GM13977 (cell line): Measurements from ENCODE around the gene SARNP.
"Not testable (repeated sequence)": the region's sequence is repeated elsewhere in the genome, so short reads cannot be mapped to it uniquely, and the experiment has no call there.

Source experiments
- DNase-seq: peaks from one replicate; pipeline ENCODE4 v3.0.0; 2012; ENCODE audit warnings: low spot score
- in situ Hi-C: fragments of 300-500 bp; cut with MboI; formaldehyde crosslinking; loops from one replicate; pipeline ENCODE4 v1.12.0; 2022; ENCODE audit warnings: low sequenced_read_pairs, low pct_unique_long_range_greater_than_20kb, mixed read lengths, inconsistent platforms; ENCODE audit not compliant: unreplicated experiment
- TF ChIP-seq, protein P1 (sequence below): IDR thresholded peaks from 2 replicates; pipeline ENCODE4 v1.5.1; 2012; ENCODE audit warnings: mild to moderate bottlenecking, control low read depth; ENCODE audit not compliant: insufficient read depth; ENCODE audit errors: extremely low read depth, missing control alignments

Gene SARNP

DNA sequence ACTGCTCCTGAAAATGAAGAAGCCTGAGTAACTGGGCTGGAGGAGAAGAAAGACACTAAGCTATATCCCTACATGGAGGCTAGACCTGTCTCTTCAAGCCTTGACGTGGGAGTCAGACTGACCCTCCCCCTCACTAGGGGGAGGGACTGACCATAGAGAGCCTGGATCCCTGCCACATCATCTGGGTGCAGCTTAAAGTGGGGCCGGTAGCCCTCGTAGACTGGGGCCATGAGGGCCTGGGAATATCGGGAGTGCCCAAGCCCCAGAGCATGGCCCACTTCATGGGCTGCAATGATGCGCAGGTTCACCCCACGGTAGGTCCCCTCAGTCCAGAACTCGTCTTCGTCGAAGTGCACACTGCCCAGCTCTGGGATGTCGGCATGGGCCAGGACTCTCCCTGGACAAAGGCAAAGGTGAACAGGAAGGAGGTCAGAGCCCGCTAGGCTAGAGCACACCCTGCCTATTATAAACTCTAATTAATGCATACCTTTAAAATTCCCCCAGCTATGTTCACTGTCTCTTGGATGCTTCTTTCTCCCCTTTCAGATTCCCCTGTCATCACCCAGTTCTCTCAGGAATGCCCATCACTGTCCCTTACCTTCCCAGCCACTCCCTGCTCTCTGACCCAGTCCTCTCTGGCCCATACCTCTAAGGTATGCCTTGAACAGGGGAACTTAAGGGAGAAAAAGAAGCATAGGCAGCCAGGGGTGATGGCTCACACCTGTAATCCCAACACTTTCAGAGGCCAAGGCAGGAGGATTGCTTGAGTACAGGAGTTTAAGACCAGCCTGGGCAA is 22.0 kb upstream of the SARNP start:
- no peak for DNase-seq
- TF ChIP-seq, protein P1, sequence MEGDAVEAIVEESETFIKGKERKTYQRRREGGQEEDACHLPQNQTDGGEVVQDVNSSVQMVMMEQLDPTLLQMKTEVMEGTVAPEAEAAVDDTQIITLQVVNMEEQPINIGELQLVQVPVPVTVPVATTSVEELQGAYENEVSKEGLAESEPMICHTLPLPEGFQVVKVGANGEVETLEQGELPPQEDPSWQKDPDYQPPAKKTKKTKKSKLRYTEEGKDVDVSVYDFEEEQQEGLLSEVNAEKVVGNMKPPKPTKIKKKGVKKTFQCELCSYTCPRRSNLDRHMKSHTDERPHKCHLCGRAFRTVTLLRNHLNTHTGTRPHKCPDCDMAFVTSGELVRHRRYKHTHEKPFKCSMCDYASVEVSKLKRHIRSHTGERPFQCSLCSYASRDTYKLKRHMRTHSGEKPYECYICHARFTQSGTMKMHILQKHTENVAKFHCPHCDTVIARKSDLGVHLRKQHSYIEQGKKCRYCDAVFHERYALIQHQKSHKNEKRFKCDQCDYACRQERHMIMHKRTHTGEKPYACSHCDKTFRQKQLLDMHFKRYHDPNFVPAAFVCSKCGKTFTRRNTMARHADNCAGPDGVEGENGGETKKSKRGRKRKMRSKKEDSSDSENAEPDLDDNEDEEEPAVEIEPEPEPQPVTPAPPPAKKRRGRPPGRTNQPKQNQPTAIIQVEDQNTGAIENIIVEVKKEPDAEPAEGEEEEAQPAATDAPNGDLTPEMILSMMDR: no peak
- in situ Hi-C loops: no loop called here

DNA sequence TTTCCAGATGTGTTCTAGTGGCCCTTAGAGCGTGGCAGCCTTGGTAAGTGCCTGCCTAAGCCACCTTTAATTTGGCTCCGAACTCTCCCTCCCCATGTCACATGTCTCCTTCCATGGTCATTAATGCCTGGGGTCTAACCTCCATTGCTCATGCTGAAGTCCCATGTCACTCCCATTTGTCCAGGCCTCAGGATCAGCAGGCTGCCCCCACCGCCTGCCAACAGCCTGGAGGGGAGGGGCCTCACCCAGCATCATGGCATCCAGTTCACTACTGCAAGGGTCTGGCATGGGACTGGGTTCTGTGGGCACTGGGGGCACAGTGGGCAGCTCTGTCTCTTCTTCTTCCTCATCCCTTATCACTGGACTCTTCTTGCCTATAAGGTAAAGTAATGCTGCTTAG is 20.8 kb upstream of the SARNP start:
- no peak for DNase-seq
- TF ChIP-seq, protein P1: no peak
- in situ Hi-C loops: no loop called here

DNA sequence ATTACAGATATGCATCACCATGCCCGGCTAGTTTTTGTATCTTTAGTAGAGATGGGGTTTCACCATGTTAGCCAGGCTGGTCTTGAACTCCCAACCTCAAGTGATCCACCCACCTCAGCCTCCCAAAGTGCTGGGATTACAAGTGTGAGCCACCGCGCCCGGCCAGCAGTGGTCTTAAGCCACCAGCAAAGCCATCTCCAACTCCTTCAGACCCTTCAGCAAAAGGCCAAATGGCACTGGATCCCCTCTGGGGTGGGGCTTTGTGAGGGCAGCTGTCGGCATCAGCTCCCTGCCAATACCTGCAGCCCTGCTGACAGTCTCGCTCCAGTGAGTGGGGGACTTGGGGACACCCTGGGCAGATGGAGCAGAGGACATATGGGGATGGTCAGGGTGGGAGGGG is 16.9 kb upstream of the SARNP start:
- in situ Hi-C loops, DNase-seq: not testable (repeated sequence)

DNA sequence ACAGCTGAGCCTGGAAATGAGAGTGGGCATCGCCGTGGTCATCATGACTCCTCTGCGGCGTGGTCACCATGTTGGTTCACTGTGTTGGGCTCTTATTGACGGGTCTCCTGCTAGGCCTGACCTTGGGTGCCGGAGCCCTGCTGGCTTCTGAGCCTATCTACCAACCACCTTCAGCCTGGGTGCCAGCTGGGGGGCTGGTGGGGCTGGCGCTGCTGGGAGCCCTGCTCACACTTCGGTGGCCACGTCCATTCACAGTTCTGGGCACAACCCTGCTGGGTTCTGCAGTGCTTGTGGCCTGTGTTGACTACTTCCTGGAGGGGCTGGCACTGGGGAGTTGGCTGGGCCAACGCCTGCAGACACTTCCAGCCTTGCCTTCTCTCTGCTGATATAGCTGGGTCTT is 15.5 kb upstream of the SARNP start:
- TF ChIP-seq, protein P1: no peak
- in situ Hi-C loops: no loop called here
- DNase-seq: no peak

DNA sequence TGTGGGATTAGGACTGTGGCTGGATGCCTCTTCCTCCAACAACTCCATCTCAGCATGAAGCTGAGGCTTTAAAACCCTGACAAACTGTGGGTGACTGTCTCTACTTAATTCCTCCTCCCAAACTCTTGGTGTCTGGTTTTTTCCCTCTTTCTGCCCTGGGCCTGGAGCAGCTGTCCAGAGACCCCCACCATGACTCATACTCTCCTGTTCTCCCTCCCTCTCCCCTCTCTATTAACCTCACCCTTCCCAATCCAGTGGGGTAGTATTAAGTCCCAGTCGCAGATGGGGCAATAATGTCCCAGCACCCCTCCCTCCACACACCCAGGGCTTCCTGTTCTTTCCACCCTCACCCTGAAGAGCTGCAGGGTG is 13.9 kb upstream of the SARNP start:
- no peak for DNase-seq
- in situ Hi-C loops: no loop called here
- TF ChIP-seq, protein P1: no peak

DNA sequence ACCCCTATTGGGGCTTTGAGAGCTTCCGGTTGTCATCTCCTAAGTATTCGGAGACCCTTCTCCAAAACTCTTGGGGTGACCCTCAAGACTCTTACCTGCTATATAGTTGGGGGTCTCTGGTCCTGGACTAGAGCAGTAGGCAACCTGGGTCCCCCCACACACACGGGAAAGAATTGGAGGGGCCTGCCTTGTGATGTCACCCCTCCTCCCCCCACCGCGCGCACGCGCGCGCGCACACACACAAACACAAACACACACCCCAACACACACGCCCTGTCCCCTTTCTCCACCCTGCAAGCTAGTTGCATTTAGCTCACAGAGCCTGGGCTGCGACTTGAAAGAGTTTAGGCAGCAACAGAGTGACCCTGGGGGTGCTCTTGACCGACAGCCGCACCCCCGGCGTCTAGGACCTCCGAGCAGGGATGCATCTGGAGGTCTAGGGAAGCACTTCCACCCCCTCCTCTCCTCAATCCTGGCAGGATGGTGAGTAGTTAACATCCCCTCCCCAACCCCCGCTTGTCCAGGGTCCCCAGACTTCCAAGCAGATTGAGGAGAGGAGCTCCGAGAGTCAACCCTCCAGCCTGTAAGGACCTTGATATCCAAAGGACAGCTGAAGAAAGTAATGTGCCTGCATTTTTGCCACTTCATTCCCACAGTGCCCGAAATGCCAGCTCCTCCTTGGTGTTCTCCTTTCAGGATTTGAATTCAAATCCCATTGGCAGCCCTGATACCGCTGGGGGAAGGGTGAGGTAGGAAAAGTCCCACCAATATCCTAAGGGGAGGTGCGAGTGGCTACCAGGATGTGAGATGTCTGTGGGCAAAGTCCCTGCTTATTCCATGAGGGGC is 13.3 kb upstream of the SARNP start:
- TF ChIP-seq, protein P1: no peak
- peak; percentile 69 for DNase-seq
- in situ Hi-C loops: no loop called here

DNA sequence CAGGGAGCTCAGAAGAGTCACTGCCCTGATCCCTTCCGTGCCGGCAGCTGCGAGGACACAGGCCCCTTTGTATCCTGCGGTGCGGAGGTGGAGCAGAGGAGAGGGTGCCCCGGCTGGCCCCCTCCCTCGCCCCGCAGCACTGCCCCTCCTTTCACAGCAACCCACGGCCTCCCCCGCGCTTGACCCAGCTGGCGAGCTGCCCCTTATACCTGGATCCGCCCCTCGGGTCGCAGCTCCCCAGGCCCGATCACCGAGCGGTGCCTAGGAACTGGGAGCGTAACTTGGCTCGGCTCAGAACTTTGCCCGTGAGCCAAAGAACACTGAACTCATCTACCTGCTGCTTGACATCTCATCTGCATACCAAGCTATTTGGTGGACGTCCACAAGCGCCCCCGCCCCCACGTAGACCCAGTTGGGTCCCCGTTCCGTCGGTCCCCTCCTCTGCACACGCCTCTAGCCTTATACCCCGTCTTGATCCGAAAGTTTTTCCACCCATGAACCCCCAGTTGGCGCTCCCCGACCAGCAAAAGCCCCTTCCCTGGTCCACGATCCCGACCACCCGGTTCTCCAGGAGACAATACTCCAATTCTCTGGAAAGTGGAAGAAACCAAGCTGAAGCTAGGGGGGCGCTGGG is 12.6 kb upstream of the SARNP start:
- in situ Hi-C loops: no loop called here
- peak; percentile 59 for DNase-seq
- TF ChIP-seq, protein P1: no peak
